GM12891 (cell line): ENCODE results near the gene TRMT6.

Experiments
- DNase-seq: peaks from one replicate; pipeline ENCODE4 v3.0.0; 2011; ENCODE audit warnings: low spot score; ENCODE audit not compliant: insufficient read length
- FAIRE-seq: peaks from 2 replicates; lab custom pipeline; 2011; peaks lifted over from hg19 to GRCh38; lab: Jason Lieb, UNC
- PAX5 ChIP-seq: IDR thresholded peaks from 2 replicates; pipeline ENCODE4 v1.6.1; 2011; ENCODE audit warnings: low read length, moderate library complexity, mild to moderate bottlenecking; ENCODE audit not compliant: insufficient read depth, severe bottlenecking
- POLR2A ChIP-seq: IDR thresholded peaks from 2 replicates; pipeline ENCODE4 v1.6.1; 2011; ENCODE audit warnings: low read depth, low read length, control low read depth
- POLR2AphosphoS5 ChIP-seq: IDR thresholded peaks from 2 replicates; pipeline ENCODE4 v1.6.1; 2011; ENCODE audit warnings: low read depth, low read length, control low read depth
- POU2F2 ChIP-seq: IDR thresholded peaks from 2 replicates; pipeline ENCODE4 v1.6.1; 2011; ENCODE audit warnings: low read depth, mild to moderate bottlenecking, control low read depth, low read length, moderate library complexity
- SPI1 ChIP-seq: IDR thresholded peaks from 2 replicates; pipeline ENCODE4 v1.6.1; 2011; ENCODE audit warnings: low read depth, low read length, control low read depth
- TAF1 ChIP-seq: IDR thresholded peaks from 2 replicates; pipeline ENCODE4 v1.6.1; 2011; ENCODE audit warnings: low read depth, low read length, control low read depth

TRMT6 gene

DNA sequence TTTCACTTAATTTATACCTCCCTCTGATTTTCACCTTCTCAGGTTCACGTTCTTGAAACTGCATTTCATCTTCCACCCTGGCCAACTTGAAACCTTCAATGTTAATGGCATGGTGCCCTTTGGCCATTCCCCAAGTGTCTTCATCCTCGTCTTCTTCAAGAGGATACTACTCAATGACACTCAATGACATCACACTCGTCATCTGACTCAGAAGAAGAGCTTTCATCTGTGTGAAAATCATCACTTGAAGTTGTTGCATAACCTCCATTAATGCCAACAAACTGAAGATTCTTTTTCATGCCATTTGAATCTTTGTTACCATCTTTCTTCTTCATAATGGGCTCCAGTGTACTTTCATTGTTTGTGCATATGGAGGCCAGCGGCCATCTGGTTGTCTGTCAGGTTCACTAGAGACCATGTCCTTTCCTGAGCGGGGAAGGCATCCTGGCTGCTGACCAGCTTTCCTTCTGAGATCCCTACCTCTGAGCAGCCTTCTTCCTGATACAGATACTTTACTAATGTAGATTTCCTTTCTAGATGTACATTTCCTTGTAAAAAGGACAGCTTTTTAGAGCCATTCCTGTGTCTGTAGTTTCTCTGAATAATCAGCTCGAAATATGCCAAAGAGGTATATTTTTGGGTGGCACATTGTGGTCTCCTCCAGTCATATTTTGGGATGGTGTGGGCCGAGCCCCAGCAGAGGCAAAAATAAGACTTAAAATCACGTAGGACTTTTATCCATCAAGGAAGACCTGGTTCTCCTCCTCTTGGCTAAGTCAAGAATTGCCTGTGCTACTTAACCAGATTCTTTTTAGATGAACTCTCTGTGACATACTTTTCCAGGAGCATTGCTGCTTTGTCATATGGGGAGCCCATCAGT lies 21.3 kb downstream of the TRMT6 start:
- DNase-seq: no peak
- no peak for FAIRE-seq
- no peak for TF ChIP-seq POLR2A
- no peak for TF ChIP-seq POLR2AphosphoS5
- no peak for TF ChIP-seq PAX5

DNA sequence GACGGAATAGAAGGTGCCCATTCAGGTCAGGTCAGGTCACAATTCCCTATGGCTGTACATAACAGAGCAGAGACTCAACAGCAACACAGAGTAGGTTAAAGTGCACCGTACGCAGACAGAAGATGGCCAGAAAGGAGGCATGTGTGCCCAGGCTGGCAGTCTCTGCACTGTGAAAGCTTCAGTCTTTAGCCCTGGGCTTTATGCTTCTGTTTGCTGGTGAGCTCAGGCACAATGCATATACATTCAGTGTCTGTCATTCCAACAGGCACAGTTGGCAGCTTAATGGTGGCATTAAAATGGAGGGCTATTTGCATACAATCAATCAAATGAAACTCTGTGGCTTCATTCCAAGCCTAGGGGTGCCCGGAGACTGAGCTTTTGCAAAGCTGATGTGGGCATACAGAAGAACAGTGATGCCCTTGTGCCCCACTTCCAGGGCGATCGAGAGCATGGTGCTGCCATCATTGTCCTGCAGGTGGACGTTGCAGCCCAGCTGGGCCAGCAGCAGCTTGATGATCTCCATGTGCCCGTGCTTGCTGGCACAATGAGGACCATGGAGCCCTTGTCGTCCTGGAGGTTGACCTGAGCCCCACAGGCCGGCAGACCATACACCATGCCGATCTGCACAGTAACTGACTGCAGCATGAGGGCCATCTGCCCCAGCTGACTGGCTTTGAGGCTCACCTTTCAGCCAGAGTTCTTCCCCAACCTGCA lies 22.4 kb downstream of the TRMT6 start:
- DNase-seq (no peak), FAIRE-seq (no peak)
- no peak for TF ChIP-seq PAX5
- TF ChIP-seq TAF1: no peak
- no peak for TF ChIP-seq SPI1
- TF ChIP-seq POLR2AphosphoS5: no peak
- TF ChIP-seq POU2F2: no peak
- no peak for TF ChIP-seq POLR2A

GRCh38 chr20:5925551-5925950 lies 24.8 kb downstream of the TRMT6 start:
- FAIRE-seq (no peak), DNase-seq (no peak)
- TF ChIP-seq POLR2A (no peak), PAX5 (no peak), POU2F2 (no peak), TAF1 (no peak), POLR2AphosphoS5 (no peak), SPI1 (no peak)

DNA sequence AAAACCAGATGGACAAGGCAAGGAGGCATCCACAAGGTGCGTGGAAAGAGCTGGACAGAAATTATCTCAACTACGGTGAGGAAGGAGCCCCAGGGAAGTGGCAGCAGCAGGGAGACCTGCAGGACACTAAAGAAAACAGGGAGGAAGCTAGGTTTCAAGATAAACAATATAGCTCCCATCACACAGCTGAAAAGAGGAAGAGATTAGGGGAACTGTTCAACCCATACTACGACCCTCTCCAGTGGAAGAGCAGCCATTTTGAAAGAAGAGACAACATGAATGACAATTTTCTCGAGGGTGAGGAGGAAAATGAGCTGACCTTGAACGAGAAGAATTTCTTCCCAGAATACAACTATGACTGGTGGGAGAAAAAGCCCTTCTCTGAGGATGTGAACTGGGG lies 26.8 kb downstream of the TRMT6 start:
- TF ChIP-seq SPI1 (0 out of 2 replicates have a peak, but pooled peaks have one; percentile 13), PAX5 (no peak)
- DNase-seq: no peak
- FAIRE-seq: no peak

GRCh38 chr20:5920581-5920980 lies 29.8 kb downstream of the TRMT6 start:
- no peak for DNase-seq
- no peak for FAIRE-seq
- TF ChIP-seq POLR2A: no peak
- TF ChIP-seq SPI1: no peak
- no peak for TF ChIP-seq TAF1
- no peak for TF ChIP-seq POU2F2
- TF ChIP-seq POLR2AphosphoS5: no peak
- no peak for TF ChIP-seq PAX5

DNA sequence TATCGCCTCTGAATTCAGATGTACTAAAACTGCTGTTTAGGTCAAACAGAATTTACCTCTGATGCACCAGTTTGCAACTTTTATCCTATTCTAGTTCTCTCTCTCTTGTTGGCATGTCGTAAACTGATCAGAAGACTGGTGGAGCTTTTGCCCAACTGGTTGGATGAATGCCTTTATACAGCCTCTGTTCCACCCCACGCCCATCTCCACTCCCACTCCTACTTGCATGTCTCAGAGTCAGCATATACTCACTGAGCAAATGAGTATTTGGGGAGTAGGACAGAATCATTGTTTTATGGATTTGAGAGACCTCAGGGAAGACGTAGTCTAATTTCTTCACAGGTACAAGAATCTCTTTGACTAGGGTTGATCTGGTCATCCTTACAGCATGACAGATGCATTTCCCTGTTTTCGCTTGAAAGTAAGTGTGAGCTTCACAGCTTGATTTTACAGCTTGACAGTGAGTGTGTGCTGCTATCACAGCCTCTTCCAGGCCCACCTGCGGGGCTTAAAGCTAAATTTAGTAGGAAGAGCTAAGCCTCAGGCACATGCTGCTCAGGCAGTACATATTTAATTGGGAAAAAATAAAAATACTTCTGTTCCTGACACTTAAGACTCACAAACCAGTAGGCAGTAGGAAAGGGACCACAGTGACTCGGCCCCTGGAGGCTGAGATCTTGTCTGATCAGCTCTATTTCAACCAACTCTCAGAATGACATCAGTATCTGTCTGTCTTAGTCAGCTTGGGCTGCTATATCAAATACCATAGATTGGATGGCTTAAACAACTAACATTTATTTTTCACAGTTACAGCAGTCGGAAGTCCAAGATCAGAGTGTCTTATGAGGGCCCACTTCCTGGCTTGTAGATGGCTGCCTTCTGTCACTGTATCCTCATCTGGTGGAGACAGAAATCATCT lies 30.4 kb downstream of the TRMT6 start:
- TF ChIP-seq PAX5 (no peak), POU2F2 (no peak), POLR2AphosphoS5 (no peak), TAF1 (no peak), POLR2A (no peak), SPI1 (no peak)
- DNase-seq: no peak
- FAIRE-seq: peak; percentile 48

- FAIRE-seq: no peak
- TF ChIP-seq SPI1 (0 out of 2 replicates have a peak, but pooled peaks have one; percentile 6), POU2F2 (no peak)
- DNase-seq: no peak
Measured at GRCh38 chr20:5918856-5919625, 31.3 kb downstream of the TRMT6 start.

GRCh38 chr20:5914859-5915258 lies 35.5 kb downstream of the TRMT6 start:
- FAIRE-seq: no peak
- no peak for DNase-seq
- TF ChIP-seq POLR2A (no peak), SPI1 (no peak), POLR2AphosphoS5 (no peak), POU2F2 (no peak), PAX5 (no peak), TAF1 (no peak)
